GM21423 (cell line): ENCODE results near the gene MED12L.
A peak's percentile ranks its signal among the peaks of the same experiment; 100 is the strongest.

Experiments
- ATAC-seq: cut with Tn5 transposase; IDR thresholded peaks from one replicate; pipeline ENCODE4 v1.9.1; 2021; ENCODE audit warnings: mild to moderate bottlenecking, moderate library complexity; ENCODE audit not compliant: unreplicated experiment

Gene MED12L

DNA sequence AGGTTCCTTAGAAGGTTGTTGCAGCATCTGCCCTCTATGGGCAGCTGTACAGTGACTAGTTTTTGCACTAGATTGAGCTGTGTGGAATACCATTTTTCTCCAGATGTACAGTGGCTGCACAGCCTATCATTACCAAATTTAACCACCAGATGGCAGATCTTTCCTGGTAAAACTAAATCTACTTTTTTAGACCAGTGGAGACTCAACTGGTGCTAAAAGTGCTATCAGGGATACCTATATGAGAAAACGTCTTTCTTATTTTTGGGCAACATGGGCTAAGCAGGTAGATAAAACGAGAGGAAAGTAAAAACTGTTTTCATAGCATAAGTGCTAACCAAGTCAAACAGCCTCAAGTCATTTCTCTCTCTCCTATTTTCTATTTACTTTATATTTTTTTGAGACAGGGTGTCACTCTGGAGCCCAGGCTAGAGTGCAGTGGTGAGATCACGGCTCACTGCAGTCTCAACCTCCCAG is 354.2 kb downstream of the MED12L start:
- peak; percentile 72 for ATAC-seq

DNA sequence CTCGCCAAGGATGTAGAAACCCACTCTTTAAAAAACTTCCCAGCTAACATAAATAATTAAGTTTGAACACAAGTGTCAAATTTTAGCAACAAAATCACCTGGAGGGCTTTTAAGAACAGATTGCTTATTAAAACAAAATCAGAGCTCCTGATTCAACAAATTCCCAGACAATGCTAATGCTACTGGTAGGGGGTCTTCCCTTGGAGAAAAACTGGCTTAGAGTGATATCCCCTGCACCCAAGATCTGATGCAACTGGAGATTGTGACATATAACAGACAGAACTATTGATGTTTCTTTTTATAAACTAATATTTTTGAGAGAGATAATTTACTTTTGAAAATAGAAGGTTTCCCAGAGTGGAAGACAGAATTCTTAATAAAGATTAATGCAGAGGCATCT is 355.5 kb downstream of the MED12L start:
- ATAC-seq = no peak

DNA sequence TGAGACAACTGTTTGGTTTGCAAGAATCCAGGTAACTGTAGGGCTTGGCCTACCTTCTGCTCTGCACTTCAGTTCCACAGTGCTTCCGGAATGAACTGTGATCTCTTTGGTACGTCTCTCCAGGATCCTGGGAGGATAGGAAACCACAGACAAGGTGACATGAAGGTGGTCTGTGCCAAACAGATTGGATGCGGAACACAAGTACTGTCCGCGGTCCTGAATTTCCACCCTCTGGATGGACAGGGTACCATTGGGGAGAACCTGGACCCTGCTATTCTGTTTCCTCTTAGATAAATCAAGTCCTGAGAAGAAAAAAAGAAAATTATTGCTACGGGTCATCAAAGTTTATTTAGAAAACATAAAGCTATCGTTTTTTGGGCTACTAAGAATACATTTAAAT is 358.1 kb downstream of the MED12L start:
- ATAC-seq = no peak

DNA sequence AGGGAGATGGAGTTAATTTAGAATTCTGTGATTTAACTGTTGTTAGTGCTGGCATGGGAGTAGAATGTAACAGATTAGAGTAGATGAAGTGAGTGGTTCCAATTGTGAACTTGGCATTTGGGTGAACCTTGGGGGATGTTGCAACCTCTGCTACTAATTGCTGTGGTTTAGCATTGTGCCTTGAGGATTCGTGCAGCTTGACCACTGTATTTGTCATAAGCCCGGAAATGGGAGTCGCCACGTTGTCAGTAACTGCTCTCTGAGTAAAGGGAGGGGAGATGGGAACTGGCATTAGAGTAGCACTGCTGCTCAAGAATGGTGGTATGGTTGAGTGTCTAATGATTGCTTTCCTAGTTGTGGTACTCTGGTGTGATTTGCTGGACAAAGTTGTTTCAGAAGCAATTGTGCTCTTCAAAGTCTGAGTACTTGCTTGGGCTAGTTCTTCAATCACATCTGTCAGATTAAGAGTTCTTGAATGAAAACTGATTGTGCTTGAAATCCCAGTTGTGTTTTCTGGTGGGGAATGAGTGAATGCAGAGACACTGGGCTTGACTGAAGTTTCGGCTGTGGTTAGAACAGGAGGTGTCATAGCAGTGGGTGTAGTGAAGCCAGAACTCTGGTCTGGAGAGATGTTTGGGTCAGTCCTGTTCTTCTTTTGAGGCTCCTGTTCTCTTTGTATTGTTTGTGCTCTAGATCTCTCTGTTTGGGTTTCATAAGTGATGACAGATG is 360.0 kb downstream of the MED12L start:
- no peak for ATAC-seq

DNA sequence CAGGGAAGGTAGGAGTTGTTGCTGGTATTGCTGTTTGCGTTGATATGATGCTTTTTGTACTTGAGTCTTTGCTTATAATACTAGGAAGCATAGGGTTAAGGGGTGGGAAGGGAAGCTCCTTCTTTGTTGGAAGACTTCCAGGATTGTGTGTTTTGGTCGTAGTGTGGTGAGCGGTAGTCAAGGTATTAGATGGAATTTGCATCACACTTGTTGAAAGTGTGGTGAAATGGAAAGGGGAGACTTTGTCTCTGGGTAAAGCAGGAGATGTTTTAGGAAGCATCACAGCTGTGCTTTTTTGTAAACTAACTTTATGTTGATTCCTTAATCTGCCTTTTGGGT is 360.5 kb downstream of the MED12L start:
- no peak for ATAC-seq

DNA sequence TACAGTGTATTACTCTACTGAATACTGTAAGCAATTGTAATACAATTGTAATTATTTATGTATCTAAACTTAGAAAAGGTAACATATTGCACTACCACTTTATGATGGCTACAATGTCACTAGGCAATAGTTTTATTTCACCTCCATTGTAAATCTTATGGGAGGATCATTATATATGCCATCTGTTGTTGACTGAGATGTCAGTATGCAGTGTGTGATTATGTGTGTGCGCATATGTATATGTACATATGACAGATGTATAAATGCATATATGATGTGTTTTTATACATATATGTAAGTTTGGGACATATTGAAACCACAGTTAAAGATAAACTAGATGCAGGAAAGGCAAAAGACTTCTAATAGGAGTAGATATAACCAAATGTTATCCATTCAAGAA is 366.9 kb downstream of the MED12L start:
- no peak for ATAC-seq

DNA sequence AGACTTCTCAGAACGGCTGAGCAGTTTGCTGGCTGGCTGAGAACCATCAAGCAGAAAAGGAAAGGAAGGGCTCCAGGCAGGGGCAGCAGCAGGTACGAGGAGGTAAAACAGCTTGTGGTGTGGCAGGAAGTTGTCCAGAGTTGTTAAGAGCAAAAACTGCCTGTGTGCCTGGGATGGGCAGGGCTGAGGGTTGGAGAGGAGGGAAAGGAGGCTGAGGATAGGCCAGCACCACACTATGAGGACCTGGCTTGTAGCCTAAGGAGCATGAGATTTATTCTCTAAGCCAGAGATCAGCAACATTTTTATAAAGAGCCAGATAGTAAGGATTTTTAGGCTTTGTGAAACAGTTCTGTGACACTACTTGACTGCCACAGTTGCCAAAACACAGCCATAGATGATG is 367.4 kb downstream of the MED12L start:
- ATAC-seq = no peak

DNA sequence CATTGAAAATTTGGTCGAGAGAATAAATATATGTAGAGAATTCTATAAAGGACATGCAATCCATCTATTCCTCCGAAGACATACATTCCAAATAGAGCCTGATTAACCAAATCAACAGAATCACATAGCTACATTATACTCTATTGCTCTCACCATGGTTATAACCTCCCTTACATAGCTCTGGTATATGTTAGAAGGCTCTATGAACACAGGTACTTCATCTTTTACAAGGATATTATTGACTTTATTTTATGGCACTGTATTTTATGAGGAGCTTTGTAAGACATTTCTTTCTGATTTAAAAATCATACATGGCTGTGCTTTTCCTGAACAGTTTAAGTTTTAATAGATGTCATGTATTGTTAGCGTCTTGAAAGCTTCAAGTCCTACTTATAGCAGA is 370.6 kb downstream of the MED12L start:
- ATAC-seq = no peak

DNA sequence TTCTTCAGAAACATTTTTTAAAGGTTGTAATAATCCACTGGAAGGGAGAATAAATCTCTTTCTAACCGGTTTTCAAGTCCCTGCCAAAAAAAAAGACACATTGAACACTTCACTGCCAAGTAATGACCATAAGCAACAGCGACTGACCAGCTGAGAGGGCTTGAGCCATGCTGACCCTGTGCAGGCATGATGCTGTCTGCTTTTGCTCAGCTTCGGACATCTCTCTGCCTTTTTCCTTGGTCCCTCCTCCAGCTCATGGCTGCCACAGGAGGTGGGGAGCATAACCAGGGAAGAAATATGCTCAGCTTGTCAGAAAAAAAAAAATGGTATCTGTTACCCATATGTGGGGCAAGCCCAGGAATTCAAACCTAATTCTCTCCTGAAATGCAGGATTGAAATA is 373.9 kb downstream of the MED12L start:
- no peak for ATAC-seq

DNA sequence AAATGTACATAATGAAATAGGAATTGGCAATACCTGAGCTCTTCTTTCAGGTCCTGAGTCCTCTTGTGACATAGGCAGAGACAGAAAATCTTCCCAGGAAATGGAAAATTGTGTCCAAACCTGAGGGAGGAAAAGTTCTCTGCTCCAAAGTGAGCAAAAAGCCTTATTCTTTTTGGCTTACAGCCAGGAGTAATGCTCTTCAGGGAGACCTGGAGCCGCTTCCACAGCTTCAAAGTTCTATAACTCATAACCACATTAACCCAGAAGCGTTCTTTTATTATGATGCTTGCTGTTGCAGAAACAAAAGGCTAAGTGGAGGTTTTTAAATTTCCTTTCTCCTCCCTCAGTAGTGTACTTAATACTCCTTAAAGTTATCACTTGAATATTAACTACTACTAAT is 374.8 kb downstream of the MED12L start:
- no peak for ATAC-seq

DNA sequence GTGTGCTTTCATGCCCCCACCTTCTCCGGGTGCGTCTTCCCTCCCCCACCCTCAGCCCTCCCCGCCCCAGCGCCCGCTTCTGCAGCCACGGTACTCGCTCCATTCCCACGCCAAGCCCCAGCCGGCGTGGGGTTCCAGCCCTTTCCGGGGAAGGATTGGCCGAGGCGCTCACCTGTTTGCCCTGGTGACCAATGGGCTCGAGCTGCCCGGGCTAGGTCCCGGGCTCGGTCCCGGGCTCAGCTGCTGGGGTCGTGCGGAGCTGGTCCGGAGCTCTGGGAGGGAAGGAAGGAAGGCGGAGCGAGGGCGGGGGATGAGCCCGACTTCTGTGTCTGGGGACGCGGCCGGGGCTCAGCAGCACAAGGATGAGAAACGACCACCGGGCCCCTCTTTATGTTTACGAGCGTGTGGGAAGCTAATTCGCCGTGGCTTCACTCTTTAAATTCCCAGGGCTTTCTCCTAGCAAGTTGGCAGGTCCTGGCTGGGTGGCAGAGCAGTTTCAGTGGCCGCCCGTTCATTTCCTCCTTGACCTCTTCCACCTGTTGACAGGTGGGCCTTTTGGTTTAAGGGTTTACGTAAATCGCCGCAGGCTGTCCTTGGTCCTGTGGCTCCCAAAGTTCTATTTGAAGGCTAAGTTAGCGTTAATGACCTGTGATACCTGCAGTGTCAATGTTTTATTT is 375.4 kb downstream of the MED12L start, which contains the start of gene IGSF10:
Gene IGSF10, minus strand, starts transcription at position 288 of the 677 bp plus-strand sequence. CDS start 2,352 bp downstream, outside the sequence.
- no peak for ATAC-seq

DNA sequence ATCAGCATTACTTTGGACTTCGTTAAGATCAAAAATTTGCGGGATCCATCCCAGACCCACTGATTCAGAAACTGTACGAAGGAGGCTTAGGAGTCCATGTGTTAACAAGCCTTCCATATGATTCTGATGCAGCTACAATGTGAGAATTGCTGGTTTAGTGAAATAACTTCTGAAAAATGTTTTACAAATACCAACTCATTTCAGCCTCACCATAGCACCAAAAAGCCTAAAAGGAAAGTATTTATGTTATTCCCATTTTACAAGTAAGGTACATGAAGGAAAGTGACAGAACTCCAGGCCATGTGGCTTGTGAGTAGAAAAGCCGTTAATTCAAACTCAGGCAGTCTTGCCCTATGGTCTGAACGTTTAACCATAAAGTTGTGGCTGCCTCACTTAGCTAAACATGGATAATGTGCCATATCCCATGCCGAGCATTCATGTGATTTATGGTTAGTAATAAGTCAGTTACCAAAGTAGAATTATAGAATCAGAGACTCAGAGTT is 376.9 kb downstream of the MED12L start:
- ATAC-seq = no peak

DNA sequence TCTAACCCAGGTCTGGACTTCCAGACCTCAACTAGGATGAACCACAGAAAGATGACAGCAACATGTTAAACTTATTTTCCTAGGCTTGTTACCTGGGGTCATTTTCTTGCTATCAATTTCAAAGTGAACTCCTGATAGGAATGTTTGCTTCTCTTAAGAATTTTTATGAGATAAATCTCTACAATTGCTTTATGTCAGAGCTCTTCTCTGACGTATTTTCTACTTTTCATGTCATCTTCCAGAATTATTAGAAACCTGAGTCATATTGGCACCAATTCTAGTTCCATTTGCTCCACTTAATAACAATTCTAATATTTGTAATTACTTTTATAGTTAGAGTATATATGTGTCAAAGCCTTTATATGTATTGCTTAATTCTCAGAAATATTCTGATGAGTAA is 377.5 kb downstream of the MED12L start:
- ATAC-seq = no peak

DNA sequence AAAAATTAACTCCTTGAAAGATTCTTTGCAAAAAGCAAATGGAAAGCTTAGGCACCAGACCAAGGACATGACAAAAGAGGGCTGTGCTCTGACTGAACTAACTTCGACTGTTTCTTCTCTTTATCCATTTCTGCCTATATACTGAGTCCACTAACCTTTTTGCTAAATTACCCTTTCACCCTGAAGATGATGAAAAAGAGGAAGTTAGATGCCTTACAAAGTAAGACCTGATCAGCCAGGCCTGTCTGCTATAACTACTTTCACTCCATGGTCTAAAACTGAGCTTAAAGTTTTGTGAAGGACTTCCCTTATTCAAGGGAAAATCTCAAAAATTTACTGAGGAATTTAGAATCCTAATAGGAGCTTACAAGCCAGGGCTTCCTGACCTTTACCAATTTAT is 381.6 kb downstream of the MED12L start:
- ATAC-seq = no peak

DNA sequence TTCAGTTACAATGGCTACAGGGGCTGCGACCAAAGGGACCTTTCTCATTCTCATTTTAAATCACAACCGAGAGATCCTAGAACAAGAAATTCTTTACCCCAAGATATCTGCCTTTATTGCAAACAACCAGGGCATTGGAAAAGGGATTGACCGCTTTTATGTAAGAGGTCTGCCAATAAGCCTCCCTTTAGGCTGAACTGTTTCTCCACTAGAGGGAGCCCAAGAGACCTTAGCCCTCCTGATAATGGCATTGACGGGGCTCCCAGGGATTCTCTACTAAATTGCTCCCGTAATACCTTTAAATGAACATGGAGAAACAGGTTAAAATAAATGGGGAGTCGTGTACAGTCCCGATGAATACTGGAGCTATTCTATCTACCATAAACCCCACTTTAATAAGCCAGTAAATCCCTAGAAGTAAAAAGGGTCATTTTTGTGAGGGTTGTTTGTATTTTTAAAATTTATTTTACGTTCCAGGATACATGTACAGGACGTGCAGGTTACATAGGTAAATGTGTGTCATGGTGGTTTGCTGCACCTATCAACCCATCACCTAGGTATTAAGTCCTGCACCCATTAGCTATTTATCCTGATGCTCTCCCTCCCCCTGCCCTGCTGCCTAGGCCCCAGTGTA is 382.9 kb downstream of the MED12L start:
- no peak for ATAC-seq

DNA sequence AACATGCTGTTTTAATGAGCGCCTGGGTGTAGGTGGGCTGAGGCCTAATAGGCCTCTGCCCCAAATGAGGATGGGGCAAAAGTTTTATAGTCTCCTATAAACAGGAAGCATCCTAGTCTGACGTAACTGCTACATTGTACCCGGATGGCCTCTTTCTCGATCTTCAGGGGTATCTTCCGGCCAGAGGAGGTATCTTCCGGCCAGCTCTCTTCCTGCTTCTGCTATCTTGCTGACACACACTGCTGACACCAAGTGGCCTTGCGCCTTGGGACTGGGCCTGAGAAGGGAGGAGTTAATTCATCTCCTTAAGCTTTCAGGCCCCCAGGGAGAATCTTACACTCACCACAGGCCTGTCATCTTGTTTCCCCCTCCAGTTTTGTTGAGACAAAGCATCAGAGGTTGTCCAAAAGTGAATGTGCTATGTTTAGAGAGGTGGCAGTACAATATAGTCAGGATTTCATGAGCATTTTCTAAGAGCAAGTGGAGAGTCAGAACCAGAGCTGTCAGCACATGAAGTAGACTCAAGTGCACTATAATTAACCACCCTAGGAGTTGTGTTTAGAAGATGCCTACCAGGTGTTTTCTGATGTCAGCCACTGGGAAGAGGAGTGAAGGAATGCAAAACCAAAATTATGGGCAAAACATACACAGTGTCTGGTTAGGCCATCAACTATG is 391.0 kb downstream of the MED12L start:
- ATAC-seq = no peak

DNA sequence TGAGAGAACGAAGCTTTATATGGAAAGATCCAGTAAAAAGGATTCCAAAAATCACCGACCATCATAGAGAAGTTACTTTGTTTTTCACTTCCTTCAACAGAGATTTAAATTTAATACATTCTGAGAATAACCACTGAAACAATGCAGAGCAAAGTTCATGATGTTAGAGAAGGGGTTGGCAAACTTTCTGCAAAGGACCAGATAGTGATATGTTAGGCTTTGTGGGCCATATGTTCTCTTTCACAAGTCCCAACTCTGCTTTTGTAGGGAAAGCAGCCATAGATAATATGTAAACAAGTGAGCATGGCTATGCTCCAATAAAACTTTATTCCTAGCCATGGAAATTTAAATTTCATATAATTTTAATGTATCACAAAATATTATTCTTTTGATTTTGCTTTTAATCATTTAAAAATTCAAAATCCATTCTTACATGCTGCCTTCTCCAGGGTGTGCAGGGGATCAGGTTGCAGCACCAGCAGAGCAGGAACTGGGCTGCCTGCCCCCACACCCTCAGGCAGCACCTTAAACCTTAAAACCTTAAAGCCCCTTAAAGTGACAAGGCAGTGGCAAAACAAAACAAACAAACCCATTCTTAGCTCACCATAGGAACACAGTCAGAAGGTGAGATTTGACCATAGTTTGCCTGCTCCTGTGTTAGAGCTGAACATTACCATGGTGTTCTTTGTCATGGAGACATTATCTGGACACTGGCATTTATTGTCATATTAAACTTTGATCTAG is 392.3 kb downstream of the MED12L start:
- no peak for ATAC-seq

DNA sequence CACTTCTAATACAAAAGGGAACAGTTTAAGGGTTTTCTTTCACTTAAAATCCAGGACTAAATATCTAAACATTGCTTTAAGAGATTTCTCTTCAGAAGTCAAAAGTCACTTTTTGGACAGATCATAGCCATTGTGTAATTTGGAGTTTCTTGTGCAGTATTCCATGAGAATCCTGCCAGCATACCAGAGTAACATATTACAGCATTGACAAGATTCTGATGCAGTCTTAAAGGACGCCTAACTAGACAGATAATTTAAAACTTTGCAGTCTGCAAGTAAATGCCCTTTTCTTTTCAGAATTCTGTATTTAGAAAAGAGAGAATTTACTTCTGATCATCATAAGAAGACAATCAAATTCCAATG is 392.9 kb downstream of the MED12L start:
- ATAC-seq = no peak

DNA sequence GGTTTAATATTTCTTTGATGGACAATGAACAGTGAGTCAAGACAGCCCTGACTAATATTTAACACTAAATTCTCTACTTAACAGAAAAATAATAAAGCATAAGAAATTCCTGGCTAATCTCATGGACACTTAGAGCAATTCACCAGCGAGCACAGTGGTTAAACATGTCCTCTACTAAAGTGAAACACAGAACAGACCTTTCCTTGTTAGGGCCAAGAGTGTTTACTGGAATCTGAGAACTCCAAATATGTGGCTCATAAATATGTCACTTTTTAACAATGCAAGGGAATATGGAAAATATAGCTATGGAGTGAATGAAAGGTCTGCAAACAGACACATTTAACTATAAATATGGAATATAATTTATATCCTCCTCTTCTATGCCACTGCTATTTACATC is 394.0 kb downstream of the MED12L start:
- ATAC-seq = no peak

DNA sequence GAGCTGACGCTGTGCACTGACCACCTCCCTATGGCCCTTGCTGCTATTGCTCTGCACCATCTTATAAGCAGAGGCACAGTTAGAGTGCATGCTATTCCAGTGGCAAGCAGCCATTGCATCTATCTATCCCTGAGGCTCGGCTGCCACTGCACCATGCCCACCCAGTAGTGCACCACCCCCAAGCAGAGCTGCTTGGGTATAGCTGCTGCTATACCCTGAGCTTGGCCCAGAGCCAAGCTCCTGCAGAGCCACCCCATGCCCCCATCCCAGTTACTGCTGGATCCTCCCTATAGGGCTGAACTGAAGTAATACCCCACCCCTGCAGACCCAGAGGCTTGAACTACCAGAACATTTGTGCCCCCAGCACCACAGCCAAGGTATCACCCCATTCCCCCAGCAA is 395.0 kb downstream of the MED12L start:
- ATAC-seq = no peak

DNA sequence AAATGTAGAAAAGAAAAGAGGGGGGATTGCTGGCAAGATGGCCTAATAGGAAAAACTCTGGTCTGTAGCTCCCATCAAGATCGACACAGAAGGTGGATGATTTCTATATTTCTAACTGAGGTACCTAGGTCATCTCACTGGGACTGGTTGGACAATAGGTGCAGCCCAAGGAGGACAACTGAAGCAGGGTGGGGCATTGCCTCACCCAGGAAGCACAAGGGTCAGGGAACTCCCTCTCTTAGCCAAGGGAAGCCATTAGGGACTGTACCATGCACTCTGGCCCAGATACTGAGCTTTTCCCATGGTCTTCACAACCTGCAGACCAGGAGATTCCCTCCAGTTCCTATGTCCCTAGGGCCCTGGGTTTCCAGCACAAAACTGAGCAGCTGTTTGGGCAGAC is 398.0 kb downstream of the MED12L start:
- ATAC-seq = no peak
